Activated CD8-positive, alpha-beta T cell treated with anti-CD3 and anti-CD28 coated beads for 36 hours (primary cell): ENCODE measurements around the gene RHOBTB3. TPM values are rescaled to one million over a fixed set of nuclear protein-coding genes. Genes with fewer than 3 reads are reported as not detected.

Experiments used
- ATAC-seq: fragments of 200-7000 bp; cut with Tn5 transposase; one replicate; pipeline ENCODE4 v1.10.0; 2021; ENCODE audit warnings: mild to moderate bottlenecking, moderate library complexity
- CTCF ChIA-PET: fragments of 350-600 bp; sonication (Branson Sonifier 250); formaldehyde crosslinking; loops from one replicate; lab custom pipeline; 2021; ENCODE audit warnings: antibody characterized with exemption; lab: Charles Lee
- POLR2A ChIA-PET: fragments of 350-600 bp; sonication (Branson Sonifier 250); formaldehyde crosslinking; loops from one replicate; lab custom pipeline; 2021; ENCODE audit warnings: antibody characterized with exemption; lab: Charles Lee
- DNase-seq: peaks from one replicate; pipeline ENCODE4 v3.0.0-alpha.2; 2020
- H3K27ac Mint-ChIP-seq: one replicate; pipeline ENCODE4 v1.8.0; 2021; ENCODE audit warnings: mild to moderate bottlenecking, mixed read lengths
- H3K27me3 Mint-ChIP-seq: one replicate; pipeline ENCODE4 v1.8.0; 2021; ENCODE audit warnings: mixed read lengths
- H3K36me3 Mint-ChIP-seq: one replicate; pipeline ENCODE4 v1.8.0; 2021; ENCODE audit warnings: low read depth, mixed read lengths
- H3K4me1 Mint-ChIP-seq: one replicate; pipeline ENCODE4 v1.8.0; 2021; ENCODE audit warnings: low read depth, mixed read lengths
- H3K4me3 Mint-ChIP-seq: one replicate; pipeline ENCODE4 v1.8.0; 2021; ENCODE audit warnings: mild to moderate bottlenecking, moderate library complexity, mixed read lengths
- H3K9me3 Mint-ChIP-seq: one replicate; pipeline ENCODE4 v1.8.0; 2021; ENCODE audit warnings: mixed read lengths
- CTCF ChIP-seq: fragments of 200-600 bp; IDR thresholded peaks from one replicate; pipeline ENCODE4 v1.8.0; 2022; ENCODE audit warnings: antibody characterized with exemption, mild to moderate bottlenecking
- intact Hi-C: fragments of 100-400 bp; cut with micrococcal nuclease; formaldehyde crosslinking; loops from one replicate; pipeline ENCODE4 v1.10.0; 2022
- total RNA-seq, 2 experiments: library from RNA; stranded (reverse); gene quantifications; one replicate each; pipeline ENCODE4 v1.2.3, GENCODE V29; 2021

Gene RHOBTB3
- total RNA-seq, 2 experiments from 2014 or later, result 0.50 to 1.1 TPM

DNA sequence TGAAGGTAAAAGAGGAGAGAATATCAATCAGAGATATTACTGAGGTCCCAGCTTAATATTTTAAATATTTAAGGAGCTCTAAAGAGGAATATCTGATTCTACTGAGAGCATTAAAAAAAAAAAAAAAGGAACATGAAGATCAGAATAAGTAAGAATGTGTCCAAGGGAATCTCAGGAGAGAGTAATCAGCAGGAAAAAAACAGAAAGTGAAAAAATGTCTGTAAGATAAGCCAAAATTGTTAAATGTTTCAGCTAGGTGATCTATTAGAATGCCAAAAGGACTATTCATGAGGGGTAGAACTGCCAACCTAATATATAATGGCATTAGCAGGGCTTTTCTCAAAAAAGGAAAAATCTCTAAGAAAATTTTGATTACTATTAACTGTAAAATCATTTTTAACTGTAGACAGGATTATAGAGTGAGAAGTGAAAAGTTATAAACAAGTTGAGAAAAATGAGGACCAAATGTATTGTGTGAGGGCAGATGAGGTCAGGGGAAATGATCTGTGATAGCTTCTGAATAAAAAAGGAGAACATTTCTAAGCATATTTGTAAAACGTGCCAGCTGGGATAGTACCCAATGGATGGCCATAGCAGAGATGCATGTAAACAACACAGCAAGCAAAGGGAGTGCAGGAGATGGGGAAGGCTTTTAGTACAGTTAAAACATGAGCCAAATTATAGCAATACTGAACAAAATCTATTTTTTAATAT, 9.4 kb upstream of the RHOBTB3 start:
- Mint-ChIP-seq H3K4me3 (no peak overlapping the region), H3K27me3 (peaks cover 7% of the 10 kb centered on the region), H3K9me3 (no peaks in the 10 kb centered on the region), H3K27ac (no peak overlapping the region), H3K4me1 (peaks cover 4% of the 10 kb centered on the region), H3K36me3 (no peaks in the 10 kb centered on the region)
- DNase-seq (no peak), ATAC-seq (no peak)
- intact Hi-C loops, result no loop called here
- POLR2A ChIA-PET, result interaction anchor here (1.4 kb wide), 1 partner anchor 9 kb away, joined by 5 read pairs; the partner anchor contains the start of gene RHOBTB3
- no peak for TF ChIP-seq CTCF
- CTCF ChIA-PET, result no interaction called here

DNA sequence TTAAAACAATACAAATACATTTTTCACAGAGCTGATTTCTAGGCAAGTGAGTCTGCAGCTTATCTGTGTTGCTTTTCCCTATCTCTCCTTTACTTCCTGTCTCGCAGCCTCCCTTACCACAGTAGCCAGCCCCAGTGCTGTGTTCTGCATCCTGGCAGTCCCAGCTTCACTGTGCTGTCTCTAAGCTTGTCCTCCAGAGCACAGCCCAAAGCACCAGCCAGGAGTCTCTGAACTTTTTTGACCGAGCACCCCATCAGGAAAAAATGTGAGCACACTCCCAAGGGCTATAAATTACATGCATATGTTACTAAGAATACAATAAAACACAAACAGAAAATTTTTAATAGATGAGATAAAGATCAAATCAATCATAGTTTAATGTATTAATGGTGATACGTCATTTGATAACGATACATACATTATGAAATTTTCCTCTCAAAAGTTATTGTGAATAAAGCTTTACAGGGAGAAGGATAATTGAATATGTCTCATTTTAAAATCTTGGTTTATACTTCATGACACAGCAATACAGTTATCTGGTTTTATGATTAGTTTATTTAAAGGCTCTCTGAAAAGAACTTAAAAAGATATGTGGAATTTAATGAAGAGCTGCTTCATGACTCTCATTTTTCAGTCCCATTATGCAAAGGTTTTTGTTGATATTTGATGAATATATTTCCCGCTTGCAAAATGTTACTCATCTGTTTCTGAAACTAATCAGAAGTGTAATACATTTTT, 7.3 kb upstream of the RHOBTB3 start:
- ChIA-PET CTCF (interaction anchor here (1.1 to 2.2 kb wide), 3 partner anchors 11 to 57 kb away, joined by 3 to 7 read pairs (median 4); no protein-coding TSS in a partner anchor), POLR2A (interaction anchor here (1.5 kb wide), 1 partner anchor 12 kb away, joined by 3 read pairs; no protein-coding TSS in a partner anchor)
- Mint-ChIP-seq H3K27ac (no peak overlapping the region), H3K9me3 (no peaks in the 10 kb centered on the region), H3K36me3 (no peaks in the 10 kb centered on the region), H3K4me3 (no peak overlapping the region), H3K27me3 (peaks cover 8% of the 10 kb centered on the region), H3K4me1 (peaks cover 6% of the 10 kb centered on the region)
- no peak for ATAC-seq
- DNase-seq, result no peak
- TF ChIP-seq CTCF, result no peak
- intact Hi-C loops, result no loop called here

GRCh38 chr5:95725071-95725820, 5.9 kb upstream of the RHOBTB3 start:
- no peaks in the 10 kb centered on the region for H3K9me3 Mint-ChIP-seq
- H3K27me3 Mint-ChIP-seq, result peaks cover 11% of the 10 kb centered on the region
- H3K36me3 Mint-ChIP-seq, result no peaks in the 10 kb centered on the region
- H3K27ac Mint-ChIP-seq, result no peak overlapping the region
- no peak for ATAC-seq
- no peak for DNase-seq
- ChIA-PET POLR2A (no interaction called here), CTCF (interaction anchor here (1.4 to 2.2 kb wide), 2 partner anchors 10 to 56 kb away, joined by 4 to 7 read pairs; no protein-coding TSS in a partner anchor)
- no peak for TF ChIP-seq CTCF
- intact Hi-C loops, result no loop called here
- H3K4me1 Mint-ChIP-seq, result peaks cover 10% of the 10 kb centered on the region
- H3K4me3 Mint-ChIP-seq, result no peak overlapping the region

GRCh38 chr5:95725937-95726810, 5.0 kb upstream of the RHOBTB3 start:
- DNase-seq (no peak), ATAC-seq (no peak)
- TF ChIP-seq CTCF, result no peak
- CTCF ChIA-PET, result interaction anchor here (1.0 to 2.2 kb wide), 2 partner anchors 55 to 79 kb away, joined by 3 to 7 read pairs; no protein-coding TSS in a partner anchor
- Mint-ChIP-seq H3K27ac (no peak overlapping the region), H3K36me3 (no peaks in the 10 kb centered on the region), H3K4me1 (peaks cover 15% of the 10 kb centered on the region), H3K4me3 (no peak overlapping the region), H3K27me3 (peaks cover 17% of the 10 kb centered on the region), H3K9me3 (no peaks in the 10 kb centered on the region)
- POLR2A ChIA-PET, result interaction anchor here (0.6 kb wide), 1 partner anchor 640 kb away, joined by 3 read pairs; no protein-coding TSS in a partner anchor
- intact Hi-C loops, result no loop called here
